ENCODE measurements around the gene AAMP.
A peak's percentile ranks its signal among the peaks of the same experiment; 100 is the strongest.

AAMP gene

GRCh38 chr2:218301176-218301819, 31.4 kb upstream of the AAMP start:
- H3K27me3 Mint-ChIP-seq = no peaks in the 10 kb centered on the region
- H3K4me1 Mint-ChIP-seq (ENCODE audit: low read depth) = peaks cover 4% of the 10 kb centered on the region
- H3K4me3 Mint-ChIP-seq = no peak overlapping the region

DNA sequence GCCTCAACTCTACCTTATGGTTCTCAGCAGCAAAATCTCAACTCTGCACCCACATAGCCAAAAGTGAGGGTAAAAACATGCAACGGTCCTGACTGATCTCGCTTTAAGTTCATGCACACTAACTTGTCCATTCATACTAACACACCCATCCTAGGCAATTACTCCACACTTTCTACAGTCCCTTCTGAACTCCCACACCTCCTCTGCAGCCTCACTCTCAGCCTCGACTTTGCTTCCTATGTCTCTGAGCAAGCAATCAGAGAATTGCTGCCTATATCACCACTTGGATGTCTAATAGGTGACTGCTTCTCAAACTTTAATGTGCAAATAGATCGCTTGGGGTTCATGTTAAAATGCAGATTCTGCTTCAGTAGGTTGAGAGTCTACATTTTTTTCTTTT, 30.2 kb upstream of the AAMP start:
- Mint-ChIP-seq H3K4me3 (no peak overlapping the region), H3K9me3 (no peaks in the 10 kb centered on the region), H3K4me1 (ENCODE audit: low read depth) (peaks cover 6% of the 10 kb centered on the region), H3K36me3 (ENCODE audit: low read depth) (no peaks in the 10 kb centered on the region), H3K27me3 (no peaks in the 10 kb centered on the region), H3K27ac (no peak overlapping the region)
- no peak for DNase-seq

More at GRCh38 chr2:218301176-218301819, 31.4 kb upstream of the AAMP start:
- DNase-seq = peak; percentile 86
- H3K36me3 Mint-ChIP-seq (ENCODE audit: low read depth) = no peaks in the 10 kb centered on the region
- H3K9me3 Mint-ChIP-seq = no peaks in the 10 kb centered on the region
- H3K27ac Mint-ChIP-seq = peak overlapping the region; percentile 44

GRCh38 chr2:218298314-218298875, 28.5 kb upstream of the AAMP start:
- Mint-ChIP-seq H3K4me3 (no peak overlapping the region), H3K36me3 (ENCODE audit: low read depth) (no peaks in the 10 kb centered on the region), H3K9me3 (no peaks in the 10 kb centered on the region), H3K27ac (no peak overlapping the region), H3K27me3 (no peaks in the 10 kb centered on the region), H3K4me1 (ENCODE audit: low read depth) (peaks cover 12% of the 10 kb centered on the region)
- no peak for DNase-seq

GRCh38 chr2:218296847-218297246, 26.9 kb upstream of the AAMP start:
- DNase-seq = no peak
- Mint-ChIP-seq H3K27ac (no peak overlapping the region), H3K4me3 (no peak overlapping the region), H3K4me1 (ENCODE audit: low read depth) (peaks cover 21% of the 10 kb centered on the region), H3K27me3 (no peaks in the 10 kb centered on the region), H3K36me3 (ENCODE audit: low read depth) (peaks cover 2% of the 10 kb centered on the region), H3K9me3 (no peaks in the 10 kb centered on the region)

GRCh38 chr2:218296200-218296599, 26.3 kb upstream of the AAMP start:
- Mint-ChIP-seq H3K4me3 (no peak overlapping the region), H3K4me1 (ENCODE audit: low read depth) (peaks cover 23% of the 10 kb centered on the region), H3K27me3 (no peaks in the 10 kb centered on the region), H3K36me3 (ENCODE audit: low read depth) (peaks cover 7% of the 10 kb centered on the region), H3K27ac (no peak overlapping the region), H3K9me3 (no peaks in the 10 kb centered on the region)
- DNase-seq = no peak

DNA sequence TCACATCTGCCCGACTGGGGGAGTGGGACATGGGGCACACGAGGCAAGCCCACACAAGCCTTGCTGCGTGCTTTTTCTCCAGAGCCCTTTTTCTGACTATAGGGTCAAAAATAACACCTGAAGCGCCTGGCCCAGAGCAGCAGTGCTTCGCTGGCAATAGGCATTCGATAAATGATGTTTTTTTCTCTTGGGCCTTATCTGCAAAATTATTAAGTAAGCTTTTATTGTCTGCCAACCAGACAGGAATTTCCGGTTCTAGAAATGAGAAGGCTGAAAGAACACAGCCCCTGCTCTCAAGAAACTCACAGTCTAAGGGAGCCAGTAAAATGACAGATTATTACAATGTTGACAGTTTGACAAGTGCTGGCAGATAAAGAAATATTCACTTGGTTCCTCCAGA, 25.1 kb upstream of the AAMP start:
- Mint-ChIP-seq H3K9me3 (no peaks in the 10 kb centered on the region), H3K36me3 (ENCODE audit: low read depth) (peaks cover 11% of the 10 kb centered on the region), H3K4me3 (no peak overlapping the region), H3K27me3 (no peaks in the 10 kb centered on the region), H3K27ac (peak overlapping the region; percentile 26), H3K4me1 (ENCODE audit: low read depth) (peaks cover 33% of the 10 kb centered on the region)
- no peak for DNase-seq

GRCh38 chr2:218294430-218295022, 24.6 kb upstream of the AAMP start:
- Mint-ChIP-seq H3K36me3 (ENCODE audit: low read depth) (peaks cover 15% of the 10 kb centered on the region), H3K27ac (peak overlapping the region; percentile 26), H3K4me3 (no peak overlapping the region), H3K9me3 (no peaks in the 10 kb centered on the region), H3K4me1 (ENCODE audit: low read depth) (peaks cover 38% of the 10 kb centered on the region), H3K27me3 (no peaks in the 10 kb centered on the region)
- DNase-seq = no peak

- no peak overlapping the region for H3K4me3 Mint-ChIP-seq
- H3K27me3 Mint-ChIP-seq = no peaks in the 10 kb centered on the region
- H3K9me3 Mint-ChIP-seq = no peaks in the 10 kb centered on the region
- DNase-seq = no peak
- peak overlapping the region; percentile 37 for H3K27ac Mint-ChIP-seq
- H3K36me3 Mint-ChIP-seq (ENCODE audit: low read depth) = peaks cover 18% of the 10 kb centered on the region
- H3K4me1 Mint-ChIP-seq (ENCODE audit: low read depth) = peaks cover 43% of the 10 kb centered on the region
Observed at GRCh38 chr2:218293715-218294429, 23.9 kb upstream of the AAMP start.

GRCh38 chr2:218292048-218293014, 22.4 kb upstream of the AAMP start, which contains the start of gene TMBIM1:
TSS of gene TMBIM1 (minus strand) at chr2:218292503. CDS start at chr2:218282141, 10,362 bp downstream.
- Mint-ChIP-seq H3K27ac (peak within 1 kb of the TSS; percentile 92), H3K4me1 (ENCODE audit: low read depth) (peaks cover 55% of the 10 kb centered on the region), H3K9me3 (no peaks in the 10 kb centered on the region), H3K36me3 (ENCODE audit: low read depth) (peaks cover 21% of the 10 kb centered on the region), H3K4me3 (peak within 1 kb of the TSS; percentile 83), H3K27me3 (no peaks in the 10 kb centered on the region)
- peak; percentile 90 for DNase-seq

DNA sequence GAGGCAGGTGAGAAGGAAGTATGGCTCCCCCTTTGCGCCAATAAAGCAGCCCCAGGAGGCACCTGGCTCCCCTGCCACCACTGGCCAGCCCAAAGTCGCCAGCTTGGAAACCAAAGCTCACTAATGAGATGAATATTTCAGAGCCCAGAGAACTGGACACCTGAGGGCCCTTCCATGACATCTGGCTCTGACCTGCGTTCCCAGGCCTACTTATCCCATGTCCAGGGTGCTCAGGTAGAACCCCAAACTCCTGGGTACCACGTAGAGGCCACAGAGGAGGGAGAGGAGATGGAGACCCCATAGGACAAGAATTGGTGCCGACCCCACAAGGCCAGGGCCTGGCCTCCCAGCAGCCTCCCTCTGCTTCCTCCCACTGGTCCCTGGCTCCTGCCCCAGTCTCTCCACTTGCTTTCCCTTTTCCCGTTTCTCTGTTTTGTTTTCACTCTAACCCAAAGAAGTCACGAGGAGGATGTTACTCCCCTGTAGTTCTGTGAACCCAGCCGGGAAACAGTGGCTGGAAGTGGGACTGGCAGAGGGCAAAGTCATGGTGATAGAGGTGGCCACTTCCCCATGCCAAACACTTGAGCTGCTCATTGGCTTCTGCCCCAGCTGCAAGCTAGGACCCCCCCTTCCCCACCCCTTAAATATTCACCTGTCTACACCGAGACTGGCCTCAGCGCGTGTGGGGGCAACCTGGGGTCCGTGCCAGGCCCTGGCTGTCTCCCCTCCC, 21.5 kb upstream of the AAMP start:
- Mint-ChIP-seq H3K36me3 (ENCODE audit: low read depth) (peaks cover 23% of the 10 kb centered on the region), H3K4me3 (peak overlapping the region; percentile 83), H3K9me3 (no peaks in the 10 kb centered on the region), H3K27me3 (no peaks in the 10 kb centered on the region), H3K4me1 (ENCODE audit: low read depth) (peaks cover 64% of the 10 kb centered on the region), H3K27ac (peak overlapping the region; percentile 92)
- DNase-seq = no peak

DNA sequence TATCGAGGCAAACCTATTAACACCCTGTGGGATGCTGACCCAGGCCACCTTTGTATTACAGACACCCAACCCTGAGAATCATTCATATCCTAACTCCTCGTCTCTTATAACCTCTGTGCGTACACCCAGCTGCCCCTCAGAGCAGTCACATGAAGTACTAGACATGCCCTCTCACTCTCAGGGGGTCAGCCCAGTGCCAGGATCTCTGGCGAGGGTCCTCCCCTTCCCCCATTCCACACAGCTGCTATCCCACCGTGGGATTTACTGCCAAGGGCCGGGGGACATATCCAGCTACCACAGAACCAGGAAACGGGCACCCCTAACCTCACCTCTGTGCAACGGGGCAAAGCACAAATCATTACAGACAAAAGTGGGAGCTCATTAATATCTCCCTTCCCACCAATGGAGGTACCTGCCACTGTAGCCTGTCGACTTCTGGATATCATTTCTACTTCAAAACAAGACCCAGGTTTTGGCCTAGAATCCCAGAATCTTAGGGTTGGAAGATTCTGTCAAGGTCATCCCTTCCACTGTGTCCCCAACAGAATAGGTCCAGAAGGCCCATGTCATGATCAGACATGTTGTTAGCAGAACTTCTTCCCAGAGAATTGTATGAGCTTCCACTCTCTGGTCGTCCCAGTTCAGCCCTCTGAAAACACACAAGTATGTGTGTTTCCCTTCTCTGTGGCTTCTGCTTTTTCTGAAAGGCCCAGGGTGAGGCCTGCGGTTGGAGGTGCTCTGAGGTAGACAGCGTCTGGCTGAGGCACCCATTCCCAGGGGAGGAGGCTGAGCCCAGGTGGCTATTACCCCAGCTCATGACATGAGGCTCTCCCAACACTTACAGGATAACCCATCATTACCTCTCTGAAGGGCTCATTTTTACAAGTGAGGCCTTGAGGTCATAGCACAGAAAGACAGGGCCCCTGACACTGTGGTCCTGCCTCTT, 20.7 kb upstream of the AAMP start:
- Mint-ChIP-seq H3K9me3 (no peaks in the 10 kb centered on the region), H3K27ac (peak overlapping the region; percentile 92), H3K4me3 (peak overlapping the region; percentile 83), H3K36me3 (ENCODE audit: low read depth) (peaks cover 27% of the 10 kb centered on the region), H3K27me3 (no peaks in the 10 kb centered on the region), H3K4me1 (ENCODE audit: low read depth) (peaks cover 73% of the 10 kb centered on the region)
- peak; percentile 58 for DNase-seq

DNA sequence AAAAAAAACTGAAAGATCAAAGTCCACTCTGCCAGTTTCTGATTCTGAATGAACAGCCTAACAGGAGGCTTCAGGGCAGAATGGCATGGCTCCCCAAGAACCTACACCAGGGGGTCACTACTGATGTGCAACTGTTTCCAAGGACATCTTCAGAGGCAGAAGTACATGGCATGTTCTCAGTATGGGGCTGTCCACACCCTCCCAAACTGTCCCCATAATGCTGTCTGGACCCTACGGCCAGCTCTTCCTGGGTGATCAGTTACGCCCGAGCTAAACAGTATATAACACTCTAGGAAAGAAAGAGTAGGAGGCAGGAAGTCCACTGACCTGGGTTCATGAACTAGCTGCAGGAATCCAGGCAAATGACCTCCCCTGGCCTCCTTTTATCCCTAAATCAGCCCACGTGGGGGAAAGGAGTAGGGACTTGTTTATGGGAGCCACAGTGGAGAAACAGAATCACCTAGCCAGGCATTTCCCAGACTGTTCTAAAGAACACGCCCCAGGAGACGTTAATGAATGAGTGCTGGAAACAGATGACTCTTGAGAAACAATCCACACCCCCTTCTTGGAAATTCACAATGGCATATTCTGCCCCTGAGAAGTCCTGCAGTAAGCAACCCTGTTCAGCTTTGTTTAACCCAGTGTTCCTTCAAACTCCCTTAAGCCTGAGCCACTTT, 19.8 kb upstream of the AAMP start:
- Mint-ChIP-seq H3K36me3 (ENCODE audit: low read depth) (peaks cover 34% of the 10 kb centered on the region), H3K9me3 (no peaks in the 10 kb centered on the region), H3K4me3 (peak overlapping the region; percentile 83), H3K4me1 (ENCODE audit: low read depth) (peaks cover 78% of the 10 kb centered on the region), H3K27ac (peak overlapping the region; percentile 92), H3K27me3 (no peaks in the 10 kb centered on the region)
- no peak for DNase-seq
